HG02970 (cell line): ENCODE results near the gene TMCC1.
"Not testable (repeated sequence)": the region's sequence is repeated elsewhere in the genome, so short reads cannot be mapped to it uniquely, and the experiment has no call there.

Experiments used
- ATAC-seq: cut with Tn5 transposase; IDR thresholded peaks from one replicate; pipeline ENCODE4 v1.9.1; 2021; ENCODE audit warnings: mild to moderate bottlenecking, moderate library complexity, moderate number of reproducible peaks; ENCODE audit not compliant: unreplicated experiment, low FRiP score

TMCC1 gene

DNA sequence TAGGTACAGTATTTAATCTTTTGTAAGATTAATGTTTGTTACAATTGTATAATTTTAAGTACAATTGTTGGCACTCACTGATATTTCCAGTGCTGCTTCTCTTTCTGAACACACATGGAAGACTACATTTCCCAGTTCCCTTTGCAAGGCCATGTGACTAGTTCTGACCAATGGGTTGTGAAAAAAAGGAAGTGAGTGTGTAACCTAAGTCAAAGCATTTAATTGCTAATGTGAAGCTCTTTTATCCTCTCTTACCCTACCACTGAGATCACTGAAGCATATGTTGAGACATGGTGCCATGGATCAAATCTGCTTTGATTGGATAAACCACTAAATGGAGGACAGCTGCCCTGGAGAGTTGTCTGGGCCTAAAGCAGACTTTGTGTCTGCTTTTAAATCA, 203.1 kb downstream of the TMCC1 start:
- no peak for ATAC-seq

GRCh38 chr3:129689036-129689435, 204.5 kb downstream of the TMCC1 start:
- no peak for ATAC-seq

DNA sequence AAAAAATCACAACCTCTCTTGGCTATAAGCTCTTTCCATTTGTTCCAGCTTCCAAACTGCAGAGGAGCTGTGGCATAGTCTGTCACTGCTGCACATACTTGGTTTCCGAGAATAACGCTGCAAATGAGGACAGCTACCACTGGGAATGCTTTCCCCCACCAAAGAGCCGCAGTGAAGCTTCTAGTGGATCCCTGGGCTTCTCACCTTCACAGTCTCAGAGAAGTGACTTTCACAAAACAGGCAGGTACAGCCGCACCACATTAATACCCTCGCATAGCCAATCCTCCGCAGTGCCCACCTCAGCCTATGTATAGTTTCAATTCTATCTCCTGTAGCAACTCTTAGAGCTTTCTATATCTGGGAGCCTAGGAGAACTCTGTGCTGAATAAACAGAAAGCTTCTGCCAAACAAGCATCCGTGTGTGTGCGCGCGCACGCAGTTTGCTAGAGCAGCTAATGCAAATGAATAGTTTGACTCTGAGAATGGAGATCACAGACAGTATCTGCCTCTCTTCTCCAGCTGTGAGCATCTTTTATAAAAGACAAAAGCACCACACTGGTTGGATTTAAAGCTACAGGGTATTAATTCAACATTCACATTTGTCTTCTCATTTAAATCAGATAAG, 205.1 kb downstream of the TMCC1 start:
- ATAC-seq = no peak

GRCh38 chr3:129687586-129688125, 205.9 kb downstream of the TMCC1 start:
- ATAC-seq = no peak

DNA sequence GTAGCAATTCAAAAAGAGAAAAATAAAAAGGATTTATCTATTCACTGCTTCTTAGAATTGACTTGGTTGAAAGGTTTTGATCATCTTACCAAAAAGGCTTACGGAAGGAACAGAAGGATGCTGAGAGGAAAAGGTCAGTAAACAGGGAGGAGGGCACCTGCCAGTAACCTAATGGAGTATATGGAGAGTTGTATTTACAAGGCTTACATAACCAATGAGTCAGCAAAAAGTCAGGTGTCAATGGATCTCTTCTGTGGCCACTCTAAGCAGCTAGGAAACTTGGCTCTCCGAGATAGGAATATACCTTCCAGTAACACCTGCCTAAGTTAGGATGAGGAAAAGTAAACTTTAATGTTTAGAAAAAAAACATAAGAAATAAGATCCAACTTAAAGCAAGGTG, 206.6 kb downstream of the TMCC1 start:
- no peak for ATAC-seq

DNA sequence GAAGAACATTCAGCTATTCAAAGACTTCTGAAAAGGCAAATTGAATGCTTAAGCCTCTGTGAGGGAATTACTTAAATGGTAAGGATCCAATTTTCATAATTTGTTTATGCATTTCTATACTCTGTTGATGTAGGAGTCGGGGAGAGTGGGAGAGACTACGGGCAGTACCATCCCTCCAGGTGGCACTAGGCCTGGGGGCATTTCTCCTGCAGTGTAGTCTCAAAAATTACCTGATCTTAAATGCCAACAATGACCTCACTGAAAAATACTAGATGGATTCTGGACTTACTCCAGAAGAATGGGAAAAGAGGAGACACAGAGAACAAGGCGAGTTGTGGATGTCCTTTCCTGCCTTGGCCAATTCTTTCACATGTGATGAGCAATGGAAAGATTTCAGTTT, 209.2 kb downstream of the TMCC1 start:
- no peak for ATAC-seq

- ATAC-seq = no peak
Measured at GRCh38 chr3:129683201-129683600, 210.3 kb downstream of the TMCC1 start.

- ATAC-seq = no peak
Measured at GRCh38 chr3:129676985-129677384, 216.5 kb downstream of the TMCC1 start.

DNA sequence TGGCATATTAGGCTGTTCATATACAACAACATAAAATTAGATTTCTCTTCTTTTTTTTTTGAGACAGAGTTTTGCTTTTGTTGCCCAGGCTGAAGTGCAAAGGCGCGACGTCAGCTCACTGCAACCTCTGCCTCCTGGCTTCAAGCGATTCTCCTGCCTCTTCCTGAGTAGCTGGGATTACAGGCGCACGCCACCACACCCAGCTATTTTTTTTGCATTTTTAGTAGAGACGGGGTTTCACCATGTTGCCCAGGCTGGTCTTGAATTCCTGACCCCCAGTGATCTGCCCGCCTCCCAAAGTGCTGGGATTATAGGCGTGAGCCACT, 218.8 kb downstream of the TMCC1 start:
- not testable (repeated sequence) for ATAC-seq

DNA sequence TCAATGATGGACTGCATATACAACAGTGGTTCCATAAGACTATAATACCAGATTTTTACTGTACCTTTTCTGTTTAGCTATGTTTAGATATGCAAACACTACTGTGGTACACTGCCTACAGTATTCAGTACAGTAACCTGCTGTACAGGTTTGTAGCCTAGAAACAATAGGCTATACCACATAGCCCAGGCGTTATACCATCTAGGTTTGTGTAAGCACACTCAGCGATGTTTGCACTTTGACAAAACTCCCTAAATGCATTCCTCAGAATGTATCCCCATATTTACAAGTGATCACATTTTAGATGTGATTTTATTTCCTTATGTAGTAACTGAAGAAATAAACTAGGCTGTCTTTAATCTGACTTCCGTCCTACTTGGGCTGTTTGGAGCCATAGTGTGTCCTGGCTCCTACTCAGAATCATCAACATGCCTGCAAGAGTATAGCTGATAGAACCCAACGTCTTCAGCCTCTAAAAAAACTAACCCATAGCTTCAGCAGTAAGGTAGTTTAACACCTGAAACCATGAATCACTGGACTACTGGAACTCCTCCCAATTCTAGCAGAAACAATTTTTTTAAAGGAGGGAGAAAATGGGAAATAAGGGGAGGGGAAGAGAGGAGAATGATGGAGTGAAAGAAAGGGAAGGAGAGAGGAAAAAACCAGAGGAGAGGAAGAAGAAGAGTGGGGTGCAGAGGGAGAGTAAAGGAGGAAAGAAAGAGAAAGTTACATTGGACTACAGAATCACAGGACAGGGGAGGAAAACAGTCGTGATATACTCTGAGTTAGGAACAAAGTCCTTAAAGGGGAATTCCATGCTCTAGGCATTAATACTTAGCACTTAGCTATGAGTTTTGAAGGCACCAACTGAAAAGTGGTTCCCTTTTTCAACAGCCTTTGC, 219.4 kb downstream of the TMCC1 start:
- ATAC-seq = no peak

- ATAC-seq = no peak
Measured at GRCh38 chr3:129673012-129673411, 220.5 kb downstream of the TMCC1 start.

- no peak for ATAC-seq
Measured at GRCh38 chr3:129672412-129672811, 221.1 kb downstream of the TMCC1 start.

GRCh38 chr3:129665024-129665768, 228.3 kb downstream of the TMCC1 start:
- no peak for ATAC-seq

GRCh38 chr3:129663930-129664646, 229.4 kb downstream of the TMCC1 start:
- no peak for ATAC-seq

DNA sequence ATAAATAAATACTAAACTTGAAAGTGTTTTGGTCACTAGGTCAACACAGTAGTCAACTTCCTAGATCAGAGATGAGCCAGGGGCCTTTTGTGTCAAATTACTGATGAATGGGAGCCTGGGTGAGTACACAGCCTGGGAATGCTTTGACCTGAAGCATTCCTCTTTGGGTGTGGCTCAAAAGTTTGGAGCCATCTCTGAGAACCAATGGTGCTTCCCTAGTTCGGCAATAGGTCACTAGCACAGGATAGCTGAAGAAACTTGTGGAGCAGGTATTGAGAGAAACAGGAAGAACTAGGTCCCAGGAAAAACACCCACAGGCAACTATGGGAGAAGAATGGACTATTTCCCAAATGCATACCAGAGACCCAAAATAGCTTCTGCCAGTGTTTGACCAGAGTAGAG, 230.5 kb downstream of the TMCC1 start:
- no peak for ATAC-seq

DNA sequence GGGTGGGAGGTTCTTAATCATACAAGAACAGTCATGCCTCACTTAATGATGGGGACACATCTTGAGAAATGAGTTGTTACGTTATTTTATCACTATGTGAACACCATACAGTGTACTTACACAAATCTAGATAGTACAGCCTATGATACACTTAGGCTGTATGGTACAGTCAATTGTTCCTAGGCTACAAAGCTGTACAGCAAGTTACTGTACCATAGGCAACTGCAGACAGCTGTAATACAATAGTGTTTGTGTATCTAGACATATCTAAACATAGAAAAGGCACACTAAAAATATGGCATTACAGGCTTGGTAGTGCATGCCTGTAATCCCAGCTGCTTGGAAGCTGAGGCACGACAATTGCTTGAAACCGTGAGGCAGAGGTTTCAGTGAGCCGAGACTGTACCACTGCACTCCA, 231.3 kb downstream of the TMCC1 start:
- no peak for ATAC-seq

DNA sequence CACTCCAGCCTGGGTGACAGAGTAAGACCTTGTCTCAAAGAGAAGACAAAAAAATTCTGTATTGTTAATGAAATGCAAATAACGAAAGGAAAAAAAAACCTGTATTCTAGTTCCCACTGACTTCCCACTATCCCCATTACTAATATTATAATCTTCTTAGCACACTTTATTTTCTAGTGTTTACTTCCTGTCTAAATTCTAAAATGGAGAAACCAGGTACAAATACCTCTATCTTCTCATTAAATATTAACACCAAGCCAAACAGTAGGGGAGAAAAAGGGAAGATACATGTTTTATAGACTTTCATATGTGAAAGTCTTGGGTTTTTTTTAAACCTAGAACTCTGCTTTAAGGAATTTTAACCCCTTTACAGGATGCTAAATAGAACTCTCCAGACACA, 231.7 kb downstream of the TMCC1 start:
- ATAC-seq = no peak

DNA sequence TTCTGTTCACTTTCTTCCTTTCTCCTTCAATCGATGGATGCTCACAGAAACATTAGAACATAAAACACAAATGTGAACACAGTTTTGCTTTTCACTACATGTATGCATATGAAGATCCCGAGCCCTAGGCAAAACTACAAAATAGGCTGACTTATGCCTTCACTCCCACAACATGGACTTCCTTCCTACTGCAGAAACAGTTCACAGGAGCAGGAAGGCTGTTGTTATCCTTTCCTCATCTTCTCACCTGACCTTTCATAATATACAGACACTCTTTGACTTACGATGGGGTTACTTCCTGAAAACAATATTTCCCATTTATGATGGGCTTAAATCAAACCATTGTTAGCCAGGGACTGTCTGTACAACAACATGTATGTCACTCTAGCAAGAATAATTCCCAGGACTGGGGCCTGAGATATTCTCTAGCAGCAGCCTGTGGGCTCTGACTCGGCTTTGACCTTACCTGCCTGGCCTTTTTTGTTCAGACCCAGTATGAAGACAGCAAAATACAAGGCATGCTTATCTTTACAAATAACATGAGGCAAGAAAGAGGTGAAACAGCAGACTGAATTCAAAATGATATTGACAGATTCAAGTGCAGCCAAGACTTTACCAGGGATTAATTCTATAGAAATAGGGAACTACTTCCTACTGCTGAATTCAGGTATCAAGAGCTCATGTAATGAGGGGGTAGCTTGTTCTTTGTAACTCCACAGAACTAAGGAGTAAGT, 235.2 kb downstream of the TMCC1 start:
- ATAC-seq = no peak

- ATAC-seq = no peak
Measured at GRCh38 chr3:129657261-129658046, 236.1 kb downstream of the TMCC1 start.
